ENCODE results near the gene LMX1B.

The LMX1B gene

DNA sequence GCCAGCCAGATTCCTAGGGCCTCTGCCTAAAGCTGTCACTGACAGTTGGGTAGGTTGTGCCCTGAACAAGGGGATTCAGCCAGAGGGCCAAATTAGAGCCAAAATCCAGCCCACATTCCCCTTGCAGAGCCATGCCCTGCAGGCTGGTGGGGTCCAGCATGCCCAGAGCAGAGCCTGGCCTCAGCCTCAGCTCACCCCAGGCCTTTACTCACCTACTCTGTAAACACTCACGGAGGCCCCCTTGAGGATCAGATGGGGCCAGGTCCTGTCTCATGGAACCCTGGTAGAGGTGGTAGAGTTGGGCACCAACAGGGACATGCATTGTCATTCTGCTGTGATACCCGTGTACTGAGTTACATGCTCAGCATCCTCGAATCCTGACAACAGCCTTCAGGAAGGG is 74.9 kb downstream of the LMX1B start:
- no peak overlapping the region for H3K27ac Mint-ChIP-seq
- H3K4me3 Mint-ChIP-seq: no peak overlapping the region
- H3K27me3 Mint-ChIP-seq: peaks cover 62 to 80% of the 10 kb centered on the region in 2 donors
- DNase-seq: no peak
- H3K9me3 Mint-ChIP-seq: no peaks in the 10 kb centered on the region
- H3K4me1 Mint-ChIP-seq: peaks cover under 1 to 2% of the 10 kb centered on the region in 2 donors
- H3K36me3 Mint-ChIP-seq: no peaks in the 10 kb centered on the region
- ATAC-seq (replicated peaks): no peak

GRCh38 chr9:126689027-126689825 is 75.5 kb downstream of the LMX1B start:
- H3K27me3 Mint-ChIP-seq: peaks cover 56 to 74% of the 10 kb centered on the region in 2 donors
- H3K27ac Mint-ChIP-seq: no peak overlapping the region
- H3K9me3 Mint-ChIP-seq: no peaks in the 10 kb centered on the region

GRCh38 chr9:126690431-126691051 is 76.8 kb downstream of the LMX1B start:
- Mint-ChIP-seq H3K4me3 (no peak overlapping the region), H3K4me1 (no peaks in the 10 kb centered on the region), H3K27ac (no peak overlapping the region), H3K36me3 (no peaks in the 10 kb centered on the region), H3K27me3 (peaks cover 52 to 73% of the 10 kb centered on the region in 2 donors), H3K9me3 (no peaks in the 10 kb centered on the region)
- DNase-seq (peak; percentile 48), ATAC-seq (replicated peaks) (peak; percentile 84 to 87)

More at GRCh38 chr9:126689027-126689825, 75.5 kb downstream of the LMX1B start:
- Mint-ChIP-seq H3K4me3 (no peak overlapping the region), H3K36me3 (no peaks in the 10 kb centered on the region), H3K4me1 (no peaks in the 10 kb centered on the region)
- DNase-seq (no peak), ATAC-seq (replicated peaks) (no peak)

- no peak for DNase-seq
- no peak overlapping the region for H3K4me3 Mint-ChIP-seq
- no peaks in the 10 kb centered on the region for H3K36me3 Mint-ChIP-seq
- H3K9me3 Mint-ChIP-seq: no peaks in the 10 kb centered on the region
- no peaks in the 10 kb centered on the region for H3K4me1 Mint-ChIP-seq
- H3K27ac Mint-ChIP-seq: no peak overlapping the region
- no peak for ATAC-seq (replicated peaks)
- peaks cover 52 to 70% of the 10 kb centered on the region in 2 donors for H3K27me3 Mint-ChIP-seq
Observed at GRCh38 chr9:126692041-126692758, 78.5 kb downstream of the LMX1B start.

GRCh38 chr9:126692759-126693427 is 79.2 kb downstream of the LMX1B start:
- Mint-ChIP-seq H3K4me1 (no peaks in the 10 kb centered on the region), H3K9me3 (no peaks in the 10 kb centered on the region), H3K36me3 (no peaks in the 10 kb centered on the region), H3K27ac (no peak overlapping the region), H3K4me3 (no peak overlapping the region), H3K27me3 (peaks cover 45 to 63% of the 10 kb centered on the region in 2 donors)
- no peak for ATAC-seq (replicated peaks)
- DNase-seq: no peak

DNA sequence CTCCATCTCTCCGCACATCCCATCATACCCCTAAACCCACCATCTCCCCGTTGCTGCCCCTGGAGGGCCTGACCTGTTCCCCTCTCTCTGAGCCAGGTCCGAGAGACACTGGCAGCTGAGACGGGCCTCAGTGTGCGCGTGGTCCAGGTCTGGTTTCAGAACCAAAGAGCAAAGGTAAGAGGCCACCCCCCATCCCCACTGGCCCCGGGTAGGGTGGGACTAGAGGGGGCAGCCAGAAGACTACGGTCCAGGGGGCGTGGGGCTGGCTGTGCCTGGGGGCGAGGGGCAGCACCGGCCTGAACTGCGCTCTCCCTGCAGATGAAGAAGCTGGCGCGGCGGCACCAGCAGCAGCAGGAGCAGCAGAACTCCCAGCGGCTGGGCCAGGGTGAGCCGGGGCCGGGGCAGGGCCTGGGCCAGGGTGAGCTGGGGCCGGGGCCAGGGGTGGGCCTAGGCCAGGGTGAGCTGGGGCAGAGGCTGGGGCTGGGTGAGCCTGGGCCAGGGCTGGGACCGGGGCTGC is 79.8 kb downstream of the LMX1B start:
- H3K27me3 Mint-ChIP-seq: peaks cover 44 to 57% of the 10 kb centered on the region in 2 donors
- H3K36me3 Mint-ChIP-seq: no peaks in the 10 kb centered on the region
- H3K4me1 Mint-ChIP-seq: no peaks in the 10 kb centered on the region
- DNase-seq (no peak), ATAC-seq (replicated peaks) (no peak)
- H3K27ac Mint-ChIP-seq: no peak overlapping the region
- H3K4me3 Mint-ChIP-seq: no peak overlapping the region
- no peaks in the 10 kb centered on the region for H3K9me3 Mint-ChIP-seq

GRCh38 chr9:126694206-126695081 is 80.7 kb downstream of the LMX1B start:
- no peaks in the 10 kb centered on the region for H3K9me3 Mint-ChIP-seq
- H3K36me3 Mint-ChIP-seq: no peaks in the 10 kb centered on the region
- H3K4me3 Mint-ChIP-seq: no peak overlapping the region
- H3K27ac Mint-ChIP-seq: no peak overlapping the region
- peaks cover 0 to under 1% of the 10 kb centered on the region in 2 donors for H3K4me1 Mint-ChIP-seq
- ATAC-seq (replicated peaks): no peak
- H3K27me3 Mint-ChIP-seq: peaks cover 36 to 49% of the 10 kb centered on the region in 2 donors
- no peak for DNase-seq

DNA sequence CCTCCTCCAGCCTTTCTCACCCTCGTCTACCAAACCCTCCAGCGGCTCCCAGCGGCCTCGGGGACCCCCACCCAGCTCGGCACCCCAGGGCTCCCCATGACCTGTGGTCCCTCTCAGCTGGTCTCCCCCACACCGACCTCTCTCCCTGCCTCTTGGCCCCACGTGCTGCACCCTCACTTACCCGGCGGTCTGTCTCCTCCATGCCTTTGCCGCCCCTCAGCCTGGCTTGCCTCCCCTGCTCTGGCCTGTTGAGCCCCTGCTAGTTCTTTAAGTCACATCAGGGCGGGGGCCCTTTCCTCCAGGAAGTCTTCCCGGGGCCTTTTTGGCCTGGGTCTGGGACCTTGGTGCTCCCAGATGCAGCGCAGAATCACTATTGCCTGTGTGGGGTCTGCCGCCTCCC is 81.5 kb downstream of the LMX1B start:
- peaks cover 28 to 50% of the 10 kb centered on the region in 2 donors for H3K27me3 Mint-ChIP-seq
- DNase-seq (no peak), ATAC-seq (replicated peaks) (no peak)
- no peak overlapping the region for H3K4me3 Mint-ChIP-seq
- H3K9me3 Mint-ChIP-seq: no peaks in the 10 kb centered on the region
- H3K4me1 Mint-ChIP-seq: peaks cover 0 to 8% of the 10 kb centered on the region in 2 donors
- no peak overlapping the region for H3K27ac Mint-ChIP-seq
- no peaks in the 10 kb centered on the region for H3K36me3 Mint-ChIP-seq

DNA sequence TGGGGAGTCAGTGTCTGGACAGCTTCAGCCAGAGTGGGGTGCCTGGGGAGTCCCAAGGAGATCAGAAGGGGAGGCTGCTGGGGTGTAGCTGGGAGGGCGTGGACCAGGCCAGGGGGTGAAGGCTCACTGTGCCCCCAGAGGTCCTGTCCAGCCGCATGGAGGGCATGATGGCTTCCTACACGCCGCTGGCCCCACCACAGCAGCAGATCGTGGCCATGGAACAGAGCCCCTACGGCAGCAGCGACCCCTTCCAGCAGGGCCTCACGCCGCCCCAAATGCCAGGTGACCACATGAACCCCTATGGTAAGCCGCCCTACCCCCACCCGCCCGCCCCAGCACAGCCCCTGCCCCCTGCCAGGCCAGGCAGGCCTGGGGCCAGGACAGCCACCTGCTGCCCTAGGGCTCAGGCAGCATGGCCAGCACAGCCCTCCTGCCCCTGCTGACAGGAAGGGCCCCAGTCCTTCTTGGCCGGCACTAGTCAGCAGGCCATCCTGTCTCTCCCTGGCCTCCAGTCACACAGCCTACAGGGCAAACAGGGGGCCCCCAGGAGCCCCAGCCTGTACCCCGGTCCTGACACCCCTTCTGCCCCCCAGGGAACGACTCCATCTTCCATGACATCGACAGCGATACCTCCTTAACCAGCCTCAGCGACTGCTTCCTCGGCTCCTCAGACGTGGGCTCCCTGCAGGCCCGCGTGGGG is 82.1 kb downstream of the LMX1B start:
- H3K4me3 Mint-ChIP-seq: no peak overlapping the region
- H3K4me1 Mint-ChIP-seq: peaks cover 2 to 8% of the 10 kb centered on the region in 2 donors
- H3K27me3 Mint-ChIP-seq: peaks cover 26 to 48% of the 10 kb centered on the region in 2 donors
- DNase-seq: no peak
- H3K9me3 Mint-ChIP-seq: no peaks in the 10 kb centered on the region
- no peak for ATAC-seq (replicated peaks)
- no peak overlapping the region for H3K27ac Mint-ChIP-seq
- H3K36me3 Mint-ChIP-seq: no peaks in the 10 kb centered on the region

DNA sequence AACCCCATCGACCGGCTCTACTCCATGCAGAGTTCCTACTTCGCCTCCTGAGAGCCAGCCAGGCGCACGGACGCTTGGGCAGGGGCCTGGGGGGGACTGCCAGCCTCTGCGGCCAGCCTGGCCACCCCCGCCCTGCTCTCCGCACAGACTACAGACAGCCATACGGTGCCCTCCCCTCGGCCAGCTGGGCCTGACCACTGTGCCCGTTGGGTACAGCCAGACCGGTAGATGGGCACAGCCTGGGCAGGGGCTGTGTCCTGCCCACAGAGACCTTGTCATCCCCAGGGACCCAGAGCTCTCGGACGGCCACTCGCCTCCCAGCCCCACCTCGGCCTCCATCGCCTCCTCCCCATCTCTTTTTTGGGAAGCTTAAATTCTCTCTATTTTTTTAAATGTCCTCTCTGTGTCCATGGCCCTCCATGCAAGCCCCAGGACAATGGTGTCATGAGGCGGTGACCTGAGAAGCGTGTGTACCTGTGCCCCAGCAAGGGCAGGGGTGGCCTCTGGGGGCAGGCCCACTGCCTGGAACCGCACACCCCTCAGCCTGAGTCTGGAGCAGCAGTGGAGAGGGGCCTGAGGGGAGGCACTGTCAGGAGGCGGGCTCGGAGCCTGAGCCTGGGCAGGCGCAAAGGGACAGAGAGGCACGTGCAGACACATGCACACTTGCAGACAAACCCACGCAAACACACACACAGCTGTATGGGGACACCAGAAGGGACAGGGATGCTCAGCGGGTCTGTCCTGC is 82.8 kb downstream of the LMX1B start:
- Mint-ChIP-seq H3K9me3 (no peaks in the 10 kb centered on the region), H3K4me3 (no peak overlapping the region), H3K27me3 (peaks cover 33 to 54% of the 10 kb centered on the region in 2 donors), H3K27ac (no peak overlapping the region), H3K4me1 (peaks cover 2 to 8% of the 10 kb centered on the region in 2 donors), H3K36me3 (no peaks in the 10 kb centered on the region)
- no peak for ATAC-seq (replicated peaks)
- DNase-seq: no peak

DNA sequence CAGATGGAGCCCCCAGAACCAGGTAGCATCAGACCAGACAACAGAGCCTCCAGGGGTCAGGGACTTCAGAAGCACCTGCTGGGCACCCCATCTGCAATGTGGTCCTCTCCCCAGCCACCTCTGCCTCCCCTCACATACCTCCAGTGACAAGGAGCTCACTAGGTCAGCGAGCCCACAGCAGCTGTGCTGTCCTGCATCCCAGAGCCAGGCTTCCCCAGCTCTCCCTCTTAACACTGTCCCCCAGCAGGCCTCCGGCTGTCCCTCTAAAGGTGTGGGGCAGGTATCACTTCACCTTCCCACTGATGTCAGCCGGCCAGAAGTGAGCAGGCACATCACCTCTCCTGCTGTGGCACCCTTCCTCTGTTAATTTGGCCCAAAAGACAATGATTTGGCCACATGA is 83.6 kb downstream of the LMX1B start:
- DNase-seq (no peak), ATAC-seq (replicated peaks) (no peak)
- Mint-ChIP-seq H3K36me3 (no peaks in the 10 kb centered on the region), H3K27me3 (peaks cover 41 to 54% of the 10 kb centered on the region in 2 donors), H3K27ac (no peak overlapping the region), H3K9me3 (no peaks in the 10 kb centered on the region), H3K4me3 (no peak overlapping the region), H3K4me1 (peaks cover 2 to 8% of the 10 kb centered on the region in 2 donors)

- H3K4me1 Mint-ChIP-seq: peaks cover 2 to 8% of the 10 kb centered on the region in 2 donors
- H3K4me3 Mint-ChIP-seq: no peak overlapping the region
- no peaks in the 10 kb centered on the region for H3K9me3 Mint-ChIP-seq
- no peak for ATAC-seq (replicated peaks)
- H3K27ac Mint-ChIP-seq: no peak overlapping the region
- peaks cover 45 to 56% of the 10 kb centered on the region in 2 donors for H3K27me3 Mint-ChIP-seq
- DNase-seq: no peak
- no peaks in the 10 kb centered on the region for H3K36me3 Mint-ChIP-seq
Observed at GRCh38 chr9:126698251-126698650, 84.5 kb downstream of the LMX1B start.

All from stimulated activated naive B cell treated with anti-CD40 and anti-IgM and Interleukin-4, amounts not matched to agents 10 μg/mL and 1 μg/mL and 100 μg/mL, for 72 hours (primary cell).